ENCODE data around the gene INPP5E.

INPP5E gene

DNA sequence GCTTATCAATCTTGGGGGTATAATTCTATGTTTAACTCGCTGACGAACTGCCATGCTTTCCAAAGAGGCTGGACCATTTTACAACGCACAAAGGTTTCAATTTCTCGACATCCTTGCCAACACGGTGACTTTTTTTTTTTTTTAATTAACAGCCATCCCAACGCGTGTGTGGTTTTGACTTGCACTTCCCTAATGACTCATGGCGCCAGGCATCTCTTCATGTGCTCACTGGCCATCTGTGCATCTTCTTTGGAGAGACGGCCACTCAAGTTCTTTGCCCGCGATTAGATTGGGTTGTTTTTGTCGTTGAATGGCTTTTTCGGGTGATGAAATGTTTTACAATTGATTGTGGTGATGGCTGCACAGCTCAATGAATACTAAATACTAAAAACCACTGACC lies 53.6 kb downstream of the INPP5E start:
- H3K4me1 ChIP-seq (ENCODE audit: control insufficient read depth, low read length) = no peaks in the 10 kb centered on the region
- H3K27me3 ChIP-seq (ENCODE audit: control insufficient read depth, low read length) = no peaks in the 10 kb centered on the region
- H3K4me2 ChIP-seq (ENCODE audit: low read length) = no peak overlapping the region
- TF ChIP-seq CTCF (IDR thresholded peaks at IDR 0.05; ENCODE audit: low read depth, low read length, poor library complexity, severe bottlenecking) (no peak), EZH2phosphoT487 (IDR thresholded peaks at IDR 0.05; ENCODE audit: borderline replicate concordance, low read length) (no peak)
- peaks cover 77% of the 10 kb centered on the region for H3K36me3 ChIP-seq (ENCODE audit: control insufficient read depth, low read length)
- H3K9me2 ChIP-seq (replicated peaks; ENCODE audit: control insufficient read depth, low read length) = no peaks in the 10 kb centered on the region
- no peaks in the 10 kb centered on the region for H3K79me2 ChIP-seq (ENCODE audit: control insufficient read depth, low read length)
- H3K4me3 ChIP-seq (ENCODE audit: low read length) = no peak overlapping the region
- no peak overlapping the region for H3K27ac ChIP-seq (ENCODE audit: low read depth, low read length)
- no peaks in the 10 kb centered on the region for H3K9me3 ChIP-seq (ENCODE audit: control insufficient read depth, insufficient read depth, low read length)
- H4K20me1 ChIP-seq (ENCODE audit: control insufficient read depth, insufficient read depth, low read depth, low read length) = no peaks in the 10 kb centered on the region
- no peaks in the 10 kb centered on the region for H3F3A ChIP-seq (ENCODE audit: control insufficient read depth, insufficient read depth)

GRCh38 chr9:136385015-136385414 lies 54.6 kb downstream of the INPP5E start:
- TF ChIP-seq CTCF (IDR thresholded peaks at IDR 0.05; ENCODE audit: low read depth, low read length, poor library complexity, severe bottlenecking) (no peak), EZH2phosphoT487 (IDR thresholded peaks at IDR 0.05; ENCODE audit: borderline replicate concordance, low read length) (no peak)

DNA sequence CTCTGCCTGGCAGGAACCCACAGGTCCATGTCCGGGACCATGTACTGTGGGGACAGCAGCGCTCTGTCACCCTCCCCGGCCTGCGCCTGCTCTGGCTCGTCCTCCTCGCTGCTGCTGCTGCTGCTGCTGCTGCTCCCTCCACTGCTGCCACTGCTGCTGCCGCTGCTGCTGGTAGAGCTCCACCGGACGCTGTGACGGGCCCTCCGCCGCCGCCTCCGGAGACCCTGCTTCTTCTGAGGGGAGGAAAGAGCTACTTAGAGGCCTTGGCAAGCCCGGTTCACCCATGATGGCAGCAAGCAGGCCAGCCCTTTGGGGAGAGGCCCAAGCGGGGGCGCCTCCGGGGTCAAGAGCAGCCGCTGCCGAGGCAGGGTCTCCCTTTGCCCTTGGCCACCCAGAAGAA lies 56.2 kb downstream of the INPP5E start:
- no peaks in the 10 kb centered on the region for H3K9me2 ChIP-seq (replicated peaks; ENCODE audit: control insufficient read depth, low read length)
- H4K20me1 ChIP-seq (ENCODE audit: control insufficient read depth, insufficient read depth, low read depth, low read length) = no peaks in the 10 kb centered on the region
- no peak for TF ChIP-seq CTCF (IDR thresholded peaks at IDR 0.05; ENCODE audit: low read depth, low read length, poor library complexity, severe bottlenecking)
- TF ChIP-seq EZH2phosphoT487 (IDR thresholded peaks at IDR 0.05; ENCODE audit: borderline replicate concordance, low read length) = no peak
- H3K36me3 ChIP-seq (ENCODE audit: control insufficient read depth, low read length) = peaks cover 80% of the 10 kb centered on the region
- no peak overlapping the region for H3K4me2 ChIP-seq (ENCODE audit: low read length)
- H3K4me1 ChIP-seq (ENCODE audit: control insufficient read depth, low read length) = no peaks in the 10 kb centered on the region
- H3K4me3 ChIP-seq (ENCODE audit: low read length) = no peak overlapping the region
- no peaks in the 10 kb centered on the region for H3K79me2 ChIP-seq (ENCODE audit: control insufficient read depth, low read length)
- H3K9me3 ChIP-seq (ENCODE audit: control insufficient read depth, insufficient read depth, low read length) = no peaks in the 10 kb centered on the region
- H3K27ac ChIP-seq (ENCODE audit: low read depth, low read length) = no peak overlapping the region
- H3F3A ChIP-seq (ENCODE audit: control insufficient read depth, insufficient read depth) = no peaks in the 10 kb centered on the region
- H3K27me3 ChIP-seq (ENCODE audit: control insufficient read depth, low read length) = no peaks in the 10 kb centered on the region

More at GRCh38 chr9:136385015-136385414, 54.6 kb downstream of the INPP5E start:
- H3K27me3 ChIP-seq (ENCODE audit: control insufficient read depth, low read length) = no peaks in the 10 kb centered on the region
- H3K27ac ChIP-seq (ENCODE audit: low read depth, low read length) = no peak overlapping the region
- H3K4me1 ChIP-seq (ENCODE audit: control insufficient read depth, low read length) = no peaks in the 10 kb centered on the region
- no peaks in the 10 kb centered on the region for H3F3A ChIP-seq (ENCODE audit: control insufficient read depth, insufficient read depth)
- no peak overlapping the region for H3K4me3 ChIP-seq (ENCODE audit: low read length)
- H3K9me3 ChIP-seq (ENCODE audit: control insufficient read depth, insufficient read depth, low read length) = no peaks in the 10 kb centered on the region
- H3K9me2 ChIP-seq (replicated peaks; ENCODE audit: control insufficient read depth, low read length) = no peaks in the 10 kb centered on the region
- H4K20me1 ChIP-seq (ENCODE audit: control insufficient read depth, insufficient read depth, low read depth, low read length) = no peaks in the 10 kb centered on the region
- H3K4me2 ChIP-seq (ENCODE audit: low read length) = no peak overlapping the region
- H3K79me2 ChIP-seq (ENCODE audit: control insufficient read depth, low read length) = no peaks in the 10 kb centered on the region
- H3K36me3 ChIP-seq (ENCODE audit: control insufficient read depth, low read length) = peaks cover 82% of the 10 kb centered on the region
